Endothelial cell of umbilical vein (primary cell): ENCODE measurements around the gene B3GALT4. TPM values are rescaled to one million over a fixed set of nuclear protein-coding genes. Genes with fewer than 3 reads are reported as not detected.

Experiments used
- BruUV-seq: library from RNA; stranded (reverse); fragments of 400-500 nt; replicated peaks from 2 replicates; lab custom pipeline; 2021; lab: Mats Ljungman, UMichigan
- CTCF ChIA-PET: fragments of 300-600, 350-600 bp; sonication (Branson Sonifier 250); formaldehyde crosslinking; loops from one replicate; lab custom pipeline; 2021; ENCODE audit warnings: antibody characterized with exemption, inconsistent platforms; lab: Charles Lee
- POLR2A ChIA-PET: fragments of 300-600, 350-600 bp; sonication (Branson Sonifier 250); formaldehyde crosslinking; loops from one replicate; lab custom pipeline; 2021; ENCODE audit warnings: antibody characterized with exemption, inconsistent platforms; lab: Charles Lee
- DNase-seq: peaks from one replicate; pipeline ENCODE4 v3.0.0-alpha.2; 2011; ENCODE audit warnings: low read depth, low spot score
- FAIRE-seq: peaks from 2 replicates; lab custom pipeline; 2011; peaks lifted over from hg19 to GRCh38; lab: Jason Lieb, UNC
- H2AFZ ChIP-seq: 2 replicates; pipeline ENCODE4 v1.6.0; 2012; ENCODE audit warnings: low read depth, low read length, control low read depth, inconsistent platforms
- H3K27ac ChIP-seq: 2 replicates; pipeline ENCODE4 v1.5.1; 2011; ENCODE audit warnings: low read depth, mild to moderate bottlenecking, control low read depth, low read length, moderate library complexity; ENCODE audit not compliant: insufficient read depth
- H3K27me3 ChIP-seq, 2 experiments: 2 replicates each; pipeline versions ENCODE4 v1.6.0 to v1.6.1; 2011; ENCODE audit warnings: low read length in 2 of 2, mixed read lengths in 1 of 2; ENCODE audit not compliant: control insufficient read depth in 2 of 2, insufficient read depth in 2 of 2
- H3K36me3 ChIP-seq, 2 experiments: 2 replicates in 1 of 2; 3 replicates in 1 of 2; pipeline ENCODE4 v1.5.1; 2011; ENCODE audit warnings: low read length in 2 of 2, mild to moderate bottlenecking in 1 of 2, moderate library complexity in 1 of 2; ENCODE audit not compliant: control insufficient read depth in 2 of 2, insufficient read depth in 2 of 2; ENCODE audit errors: extremely low read depth in 1 of 2
- H3K4me1 ChIP-seq: 3 replicates; pipeline ENCODE4 v1.5.1; 2011; ENCODE audit warnings: mild to moderate bottlenecking, low read length; ENCODE audit not compliant: control insufficient read depth, insufficient read depth; ENCODE audit errors: extremely low read depth
- H3K4me2 ChIP-seq: 2 replicates; pipeline ENCODE4 v1.6.1; 2011; ENCODE audit warnings: low read length, control low read depth, mixed read lengths; ENCODE audit not compliant: insufficient read depth
- H3K4me3 ChIP-seq, 3 experiments: fragments of 200-600 bp in 1 of 3; sonication (generic), shearing (Covaris generic) in 1 of 3; replicated peaks in 1 of 3; 2 replicates each; pipeline ENCODE4 v1.5.1; 2011 to 2016; ENCODE audit warnings: control low read depth in 3 of 3, low read length in 3 of 3, mild to moderate bottlenecking in 2 of 3, inconsistent platforms in 1 of 3, low read depth in 1 of 3, moderate library complexity in 1 of 3; ENCODE audit not compliant: insufficient read depth in 1 of 3
- H3K79me2 ChIP-seq: 2 replicates; pipeline ENCODE4 v1.6.0; 2012; ENCODE audit warnings: low read length, inconsistent platforms; ENCODE audit not compliant: control insufficient read depth, insufficient read depth
- H3K9ac ChIP-seq: replicated peaks from 2 replicates; pipeline ENCODE3; 2011; ENCODE audit warnings: low read length, control low read depth; ENCODE audit not compliant: insufficient read depth; ENCODE audit errors: extremely low read depth
- H3K9me1 ChIP-seq: replicated peaks from 3 replicates; pipeline ENCODE4 v1.6.0; 2011; ENCODE audit warnings: mild to moderate bottlenecking, low read length; ENCODE audit not compliant: control insufficient read depth, insufficient read depth; ENCODE audit errors: extremely low read depth
- H3K9me3 ChIP-seq: replicated peaks from 2 replicates; pipeline ENCODE4 v1.5.1; 2012; ENCODE audit warnings: low read length, inconsistent platforms; ENCODE audit not compliant: control insufficient read depth, insufficient read depth
- H4K20me1 ChIP-seq: replicated peaks from 2 replicates; pipeline ENCODE3; 2011; ENCODE audit warnings: mild to moderate bottlenecking, low read length; ENCODE audit not compliant: control insufficient read depth, insufficient read depth; ENCODE audit errors: extremely low read depth
- CTCF ChIP-seq, 2 donors: IDR thresholded peaks; 1 replicate in 1 of 2; 2 replicates in 1 of 2; pipeline ENCODE4 v1.5.1; 2011; ENCODE audit warnings: low read length in 2 of 2, mild to moderate bottlenecking in 2 of 2, moderate library complexity in 2 of 2, control low read depth in 1 of 2, inconsistent platforms in 1 of 2, low read depth in 1 of 2; ENCODE audit not compliant: insufficient read depth in 1 of 2; ENCODE audit errors: extremely low read depth in 1 of 2
- EZH2 ChIP-seq: IDR thresholded peaks from 2 replicates; pipeline ENCODE4 v1.6.1; 2012; ENCODE audit warnings: borderline replicate concordance, low read depth, mild to moderate bottlenecking, moderate library complexity, low read length, inconsistent platforms; ENCODE audit not compliant: severe bottlenecking
- FOS ChIP-seq: IDR thresholded peaks from 2 replicates; pipeline ENCODE4 v1.6.1; 2011; ENCODE audit warnings: mild to moderate bottlenecking, low read length, moderate library complexity, borderline replicate concordance; ENCODE audit not compliant: insufficient read depth
- GATA2 ChIP-seq: IDR thresholded peaks from 2 replicates; pipeline ENCODE4 v1.7.0; 2011; ENCODE audit warnings: low read depth, mild to moderate bottlenecking, moderate library complexity, mixed read lengths, low read length; ENCODE audit not compliant: insufficient read length, insufficient read depth
- JUN ChIP-seq: IDR thresholded peaks from 2 replicates; pipeline ENCODE4 v1.6.1; 2011; ENCODE audit warnings: borderline replicate concordance, low read depth; ENCODE audit not compliant: insufficient read length, insufficient read depth
- MAX ChIP-seq: IDR thresholded peaks from 2 replicates; pipeline ENCODE4 v1.6.1; 2011; ENCODE audit not compliant: insufficient read depth, insufficient read length
- MYC ChIP-seq: IDR thresholded peaks from one replicate; pipeline ENCODE4 v1.6.1; 2011; ENCODE audit warnings: mild to moderate bottlenecking, low read depth, low read length
- POLR2A ChIP-seq: IDR thresholded peaks from 2 replicates; pipeline ENCODE4 v1.6.1; 2012; ENCODE audit warnings: low read depth, mild to moderate bottlenecking, control low read depth, low read length
- dilution Hi-C: fragments of 300-500 bp; cut with MboI; formaldehyde crosslinking; loops from one replicate; pipeline ENCODE4 v1.15.0; 2019; ENCODE audit warnings: low sequenced_read_pairs; ENCODE audit not compliant: extremely low pct_ligation_motif_present
- intact Hi-C: fragments of 100-400 bp; cut with micrococcal nuclease; formaldehyde crosslinking; loops from one replicate; pipeline ENCODE4 v1.10.0; 2022
- polyA plus RNA-seq, 4 experiments: library from polyadenylated mRNA; depleted of rRNA in 3 of 4; stranded (reverse) in 3 of 4; unstranded in 1 of 4; fragments of >200 nt; gene quantifications; 2 replicates each; pipeline versions ENCODE4 v1.2.1 to v1.2.3, GENCODE V29; 2011 to 2012; ENCODE audit warnings: missing spikeins in 1 of 4
- total RNA-seq: library from RNA; stranded (reverse); gene quantifications from 2 replicates; pipeline ENCODE4 v1.2.3, GENCODE V29; 2021

The B3GALT4 gene
- total and polyA plus RNA-seq, 2 donors (not counting 3 experiments of a cell fraction or from before 2014, with no cell fraction given), result 4.5 to 5.6 TPM

GRCh38 chr6:33249732-33250630 lies 26.9 kb upstream of the B3GALT4 start:
- TSS peak; percentile 96 for BruUV-seq
- peak overlapping the region; percentile 18 to 69 (median 38) for H3K4me3 ChIP-seq
- FAIRE-seq (peak; percentile 67), DNase-seq (peak; percentile 52)
- peaks cover 0 to 2% of the 10 kb centered on the region in 2 experiments for H3K36me3 ChIP-seq
- CTCF ChIA-PET, result interaction anchor here (0.9 to 4.5 kb wide), 19 partner anchors 10 to 412 kb away, joined by 3 to 99 read pairs (median 13); partner anchors contain the start of genes HSD17B8, RGL2, RPS18 and TAP2
- peak overlapping the region; percentile 75 for H2AFZ ChIP-seq
- dilution Hi-C loops (no loop called here), intact Hi-C loops (loop anchor here (1.0 to 10.0 kb wide), 4 partner anchors 21 to 365 kb away; partner anchors contain the start of genes RXRB, SLC39A7 and VPS52)
- H3K9me1 ChIP-seq, result no peaks in the 10 kb centered on the region
- peaks cover 0 to 2% of the 10 kb centered on the region in 2 experiments for H3K27me3 ChIP-seq
- H3K9me3 ChIP-seq, result no peaks in the 10 kb centered on the region
- TF ChIP-seq FOS, result peak; percentile 62
- no peak for TF ChIP-seq MAX
- TF ChIP-seq EZH2, result no peak
- TF ChIP-seq MYC, result no peak
- TF ChIP-seq GATA2, result no peak
- peak; percentile 16 for TF ChIP-seq JUN
- TF ChIP-seq CTCF (IDR thresholded peaks at IDR 0.05; ENCODE audit: extremely low read depth in 1 of 2, insufficient read depth in 1 of 2, low read depth in 1 of 2, low read length in 2 of 2), result no peak
- no peak for TF ChIP-seq POLR2A
- peak overlapping the region; percentile 72 for H3K27ac ChIP-seq
- H3K9ac ChIP-seq, result peak overlapping the region; percentile 69
- H3K79me2 ChIP-seq, result no peaks in the 10 kb centered on the region
- no peaks in the 10 kb centered on the region for H4K20me1 ChIP-seq
- peaks cover 23% of the 10 kb centered on the region for H3K4me1 ChIP-seq
- H3K4me2 ChIP-seq, result peak overlapping the region; percentile 78
- POLR2A ChIA-PET, result interaction anchor here (0.7 to 2.7 kb wide), 5 partner anchors 22 to 278 kb away, joined by 3 to 12 read pairs (median 4); partner anchors contain the start of genes RING1, RPS18 and VPS52
